ENCODE data around the gene C19orf33.

DNA sequence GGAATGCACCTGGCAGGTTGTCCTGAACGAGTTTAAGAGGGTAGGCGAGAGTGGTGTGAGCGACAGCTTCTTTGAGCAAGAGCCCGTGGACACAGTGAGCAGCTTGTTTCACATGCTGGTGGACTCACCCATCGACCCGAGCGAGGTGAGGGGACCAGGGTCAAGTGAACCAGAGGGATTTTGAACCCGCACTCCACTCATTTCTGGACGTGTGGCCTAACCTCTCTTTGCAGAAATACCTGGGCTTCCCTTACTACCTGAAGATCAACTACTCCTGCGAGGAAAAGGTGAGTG lies 33.3 kb downstream of the C19orf33 start:
- TF ChIP-seq POLR2AphosphoS5 (IDR thresholded peaks at IDR 0.05) (no peak), POLR2A (IDR thresholded peaks at IDR 0.05) (no peak)
